ENCODE results near the gene ZNF804A. TPM values are rescaled to one million over a fixed set of nuclear protein-coding genes. Genes with fewer than 3 reads are reported as not detected.
A peak's percentile ranks its signal among the peaks of the same experiment; 100 is the strongest.

The ZNF804A gene
- total RNA-seq, 1 donor from 2014 or later, result 23.1 TPM

- Mint-ChIP-seq H3K9me3 (ENCODE audit: unreplicated experiment) (peaks cover 10% of the 10 kb centered on the region), H3K27me3 (ENCODE audit: unreplicated experiment) (no peaks in the 10 kb centered on the region), H3K36me3 (ENCODE audit: unreplicated experiment) (no peaks in the 10 kb centered on the region), H3K4me1 (ENCODE audit: low read depth, unreplicated experiment) (peaks cover 23% of the 10 kb centered on the region), H3K4me3 (ENCODE audit: unreplicated experiment) (peak overlapping the region; percentile 64), H3K27ac (ENCODE audit: unreplicated experiment) (peak overlapping the region; percentile 98)
- DNase-seq, result no peak
- no peak for TF ChIP-seq CTCF (IDR thresholded peaks at IDR 0.05; ENCODE audit: partially characterized antibody, unreplicated experiment)
Observed at GRCh38 chr2:184692141-184692734, 93.9 kb downstream of the ZNF804A start.

- no peak for DNase-seq
- peaks cover 10% of the 10 kb centered on the region for H3K9me3 Mint-ChIP-seq (ENCODE audit: unreplicated experiment)
- no peaks in the 10 kb centered on the region for H3K27me3 Mint-ChIP-seq (ENCODE audit: unreplicated experiment)
- H3K4me1 Mint-ChIP-seq (ENCODE audit: low read depth, unreplicated experiment), result peaks cover 11% of the 10 kb centered on the region
- H3K4me3 Mint-ChIP-seq (ENCODE audit: unreplicated experiment), result no peak overlapping the region
- H3K27ac Mint-ChIP-seq (ENCODE audit: unreplicated experiment), result no peak overlapping the region
- no peaks in the 10 kb centered on the region for H3K36me3 Mint-ChIP-seq (ENCODE audit: unreplicated experiment)
- TF ChIP-seq CTCF (IDR thresholded peaks at IDR 0.05; ENCODE audit: partially characterized antibody, unreplicated experiment), result no peak
Observed at GRCh38 chr2:184696644-184697043, 98.3 kb downstream of the ZNF804A start.

GRCh38 chr2:184698476-184698875, 100.1 kb downstream of the ZNF804A start:
- Mint-ChIP-seq H3K27me3 (ENCODE audit: unreplicated experiment) (no peaks in the 10 kb centered on the region), H3K4me1 (ENCODE audit: low read depth, unreplicated experiment) (peaks cover 8% of the 10 kb centered on the region), H3K9me3 (ENCODE audit: unreplicated experiment) (no peaks in the 10 kb centered on the region), H3K4me3 (ENCODE audit: unreplicated experiment) (no peak overlapping the region), H3K36me3 (ENCODE audit: unreplicated experiment) (no peaks in the 10 kb centered on the region), H3K27ac (ENCODE audit: unreplicated experiment) (no peak overlapping the region)
- no peak for TF ChIP-seq CTCF (IDR thresholded peaks at IDR 0.05; ENCODE audit: partially characterized antibody, unreplicated experiment)
- DNase-seq, result no peak

- H3K4me1 Mint-ChIP-seq (ENCODE audit: low read depth, unreplicated experiment), result no peaks in the 10 kb centered on the region
- H3K9me3 Mint-ChIP-seq (ENCODE audit: unreplicated experiment), result peaks cover 7% of the 10 kb centered on the region
- no peak overlapping the region for H3K4me3 Mint-ChIP-seq (ENCODE audit: unreplicated experiment)
- H3K27ac Mint-ChIP-seq (ENCODE audit: unreplicated experiment), result no peak overlapping the region
- H3K27me3 Mint-ChIP-seq (ENCODE audit: unreplicated experiment), result no peaks in the 10 kb centered on the region
- no peak for TF ChIP-seq CTCF (IDR thresholded peaks at IDR 0.05; ENCODE audit: partially characterized antibody, unreplicated experiment)
- peaks cover 26% of the 10 kb centered on the region for H3K36me3 Mint-ChIP-seq (ENCODE audit: unreplicated experiment)
- no peak for DNase-seq
Observed at GRCh38 chr2:184721881-184722280, 123.6 kb downstream of the ZNF804A start.

- H3K27ac Mint-ChIP-seq (ENCODE audit: unreplicated experiment), result no peak overlapping the region
- H3K27me3 Mint-ChIP-seq (ENCODE audit: unreplicated experiment), result no peaks in the 10 kb centered on the region
- TF ChIP-seq CTCF (IDR thresholded peaks at IDR 0.05; ENCODE audit: partially characterized antibody, unreplicated experiment), result no peak
- H3K4me3 Mint-ChIP-seq (ENCODE audit: unreplicated experiment), result no peak overlapping the region
- H3K4me1 Mint-ChIP-seq (ENCODE audit: low read depth, unreplicated experiment), result no peaks in the 10 kb centered on the region
- no peaks in the 10 kb centered on the region for H3K9me3 Mint-ChIP-seq (ENCODE audit: unreplicated experiment)
- no peak for DNase-seq
- H3K36me3 Mint-ChIP-seq (ENCODE audit: unreplicated experiment), result no peaks in the 10 kb centered on the region
Observed at GRCh38 chr2:184727813-184728212, 129.5 kb downstream of the ZNF804A start.

Data from glutamatergic neuron (in vitro differentiated cells).